Stimulated activated CD4-positive, alpha-beta T cell treated with anti-CD3 and anti-CD28 coated beads, Interleukin-1b, Interleukin-23, amount 100 ng/mL, for 48 hours (primary cell): ENCODE results near the gene LYPLAL1.

Source experiments
- DNase-seq: peaks from one replicate; pipeline ENCODE4 v3.0.0-alpha.2; 2020

The LYPLAL1 gene

DNA sequence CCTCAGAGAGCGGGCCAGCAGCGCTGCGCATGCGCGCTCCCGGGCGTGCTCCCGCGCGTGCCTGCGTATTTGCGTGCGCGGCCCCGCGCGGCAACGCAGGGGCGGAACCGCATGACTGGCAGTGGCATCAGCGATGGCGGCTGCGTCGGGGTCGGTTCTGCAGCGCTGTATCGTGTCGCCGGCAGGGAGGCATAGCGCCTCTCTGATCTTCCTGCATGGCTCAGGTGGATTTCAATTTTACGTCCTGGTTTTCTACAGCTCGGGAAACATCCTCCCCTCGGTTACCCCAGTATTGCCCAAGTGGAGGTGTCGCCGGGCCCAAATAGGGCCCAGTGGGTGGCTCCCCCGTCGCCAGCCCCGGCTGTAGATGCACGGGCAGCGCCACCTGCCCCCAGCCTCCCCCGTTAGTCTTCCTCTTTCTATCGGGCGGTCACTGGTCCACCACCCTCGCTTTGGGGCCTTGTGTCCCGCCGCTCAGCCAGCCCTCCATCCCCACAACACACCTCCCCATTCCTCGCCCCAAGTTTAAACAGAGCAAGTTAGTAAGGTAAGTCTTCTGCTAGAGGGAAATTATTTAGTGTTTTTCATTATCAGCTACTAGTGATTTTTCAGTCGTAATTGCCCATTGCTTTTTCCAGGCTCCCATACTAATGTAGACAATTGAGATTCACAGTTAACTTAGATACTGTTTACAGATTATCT lies at the start of gene LYPLAL1:
TSS of gene LYPLAL1 (plus strand) at position 121 of the 702 bp plus-strand sequence. CDS start at position 134, 13 bp downstream.
- DNase-seq, result peak; percentile 87

DNA sequence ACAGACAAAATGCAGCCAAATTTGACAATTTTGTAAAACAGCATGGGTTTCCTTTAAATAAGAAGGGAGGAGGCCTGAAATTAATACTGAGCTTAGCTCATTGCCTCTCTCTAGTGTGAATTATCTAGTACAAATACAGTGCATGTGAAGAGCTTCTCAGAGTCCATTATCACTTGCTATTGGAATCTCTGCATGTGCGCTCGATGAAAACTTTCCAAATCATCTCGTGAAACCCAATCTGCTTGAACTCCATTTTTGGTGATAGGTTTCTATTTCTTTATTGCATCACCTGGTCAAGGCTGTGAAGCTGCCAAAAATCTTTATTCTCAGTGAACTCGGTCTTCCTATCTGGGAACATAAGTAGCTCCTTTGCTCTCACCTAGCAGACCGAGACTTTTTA lies 49.5 kb upstream of the LYPLAL1 start:
- DNase-seq, result no peak

DNA sequence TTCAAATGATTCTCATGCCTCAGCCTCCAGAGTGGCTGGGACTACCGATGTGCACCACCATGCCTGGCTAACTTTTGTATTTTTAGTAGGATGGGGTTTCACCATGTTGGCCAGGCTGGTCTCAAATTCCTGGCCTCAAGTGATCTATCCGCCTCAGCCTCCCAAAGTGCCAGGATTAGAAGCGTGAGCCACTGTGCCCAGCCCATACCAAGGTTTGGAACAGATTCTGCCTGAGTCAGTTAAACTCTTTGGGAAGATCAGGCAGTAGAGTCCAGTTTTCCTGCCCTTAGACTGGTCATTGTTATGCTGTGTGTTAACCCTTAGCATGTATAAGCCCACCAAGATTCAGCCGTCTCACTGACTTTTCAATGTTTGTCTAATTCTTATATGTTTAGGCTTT lies 48.3 kb upstream of the LYPLAL1 start:
- DNase-seq, result no peak

DNA sequence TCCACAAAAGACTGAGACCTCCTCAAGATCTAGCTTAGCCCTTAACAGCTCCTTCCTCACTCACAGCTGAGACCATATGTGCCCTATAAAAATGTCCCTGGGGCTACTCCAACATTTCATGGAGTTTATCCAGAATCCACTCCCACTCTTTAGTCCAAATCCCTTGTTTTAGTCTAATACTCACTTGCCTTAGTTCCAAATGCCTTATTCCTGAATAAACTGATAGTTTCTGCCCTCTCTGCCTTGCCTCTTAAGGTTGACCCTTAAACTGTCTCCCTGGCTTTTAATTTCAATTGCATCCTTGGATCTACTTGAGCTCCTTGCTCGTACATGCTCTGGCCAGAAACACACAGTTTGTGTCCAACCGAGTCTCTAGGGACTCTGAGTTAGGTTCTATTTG lies 47.3 kb upstream of the LYPLAL1 start:
- DNase-seq, result no peak

DNA sequence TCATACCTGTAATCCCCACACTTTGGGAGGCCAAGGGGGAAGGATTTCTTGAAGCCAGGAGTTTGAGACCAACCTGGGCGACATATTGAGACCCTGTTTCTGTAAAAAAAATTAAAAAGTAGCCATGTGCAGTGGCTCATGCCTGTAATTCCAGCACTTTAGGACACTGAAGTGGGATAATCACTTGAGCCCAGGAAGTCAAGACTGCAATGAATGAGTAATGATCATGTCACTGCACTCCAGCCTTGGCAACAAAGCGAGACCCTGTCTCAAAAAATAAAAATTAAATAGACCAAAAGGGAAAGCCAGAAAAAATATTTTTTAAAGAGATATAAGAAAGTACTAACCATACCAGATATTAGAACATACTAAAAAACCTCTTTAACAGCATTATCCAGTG lies 44.7 kb upstream of the LYPLAL1 start:
- no peak for DNase-seq

DNA sequence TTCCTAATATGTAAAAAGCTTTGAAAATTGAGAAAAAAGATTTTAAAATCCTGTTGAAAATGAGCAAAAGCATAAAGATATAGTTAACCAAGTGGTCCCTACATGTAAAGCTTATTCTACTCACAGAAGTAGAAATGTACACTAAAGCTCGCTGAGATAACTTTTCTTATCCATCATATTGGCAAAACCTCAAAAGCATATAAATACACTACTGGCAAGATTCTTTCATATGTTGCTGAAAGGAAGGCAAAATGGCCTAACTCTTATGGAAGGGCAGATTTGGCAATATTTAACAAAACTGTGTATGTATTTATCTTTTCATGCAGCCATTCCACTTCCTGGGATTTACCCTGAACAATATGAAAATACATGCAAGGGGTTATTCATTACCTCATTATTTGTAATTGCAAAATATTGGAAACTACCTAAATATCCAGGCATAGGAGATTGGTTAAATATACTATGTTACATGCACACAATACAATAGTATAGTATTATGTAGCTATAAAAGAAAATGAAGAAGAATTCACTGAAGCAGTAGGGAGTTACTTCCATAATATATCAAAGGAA lies 43.2 kb upstream of the LYPLAL1 start:
- no peak for DNase-seq

DNA sequence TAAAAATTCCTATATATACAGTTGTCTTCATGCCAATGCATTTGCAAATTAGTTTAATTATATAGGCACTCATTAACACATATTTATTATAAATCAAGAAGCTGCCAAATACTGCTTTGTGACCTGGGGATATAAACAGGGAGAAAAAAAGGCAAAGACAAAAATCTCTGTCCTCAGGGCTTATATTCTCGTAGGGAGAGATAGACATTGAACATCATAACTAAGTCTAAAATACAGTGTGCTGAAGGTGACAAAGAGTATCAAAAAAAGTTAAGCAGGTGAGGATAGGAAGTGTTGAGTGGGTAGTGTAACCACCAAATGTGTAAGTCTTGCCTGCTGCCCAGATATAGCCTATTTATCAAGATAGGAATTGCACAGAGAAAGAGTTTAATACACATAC lies 40.7 kb upstream of the LYPLAL1 start:
- no peak for DNase-seq

DNA sequence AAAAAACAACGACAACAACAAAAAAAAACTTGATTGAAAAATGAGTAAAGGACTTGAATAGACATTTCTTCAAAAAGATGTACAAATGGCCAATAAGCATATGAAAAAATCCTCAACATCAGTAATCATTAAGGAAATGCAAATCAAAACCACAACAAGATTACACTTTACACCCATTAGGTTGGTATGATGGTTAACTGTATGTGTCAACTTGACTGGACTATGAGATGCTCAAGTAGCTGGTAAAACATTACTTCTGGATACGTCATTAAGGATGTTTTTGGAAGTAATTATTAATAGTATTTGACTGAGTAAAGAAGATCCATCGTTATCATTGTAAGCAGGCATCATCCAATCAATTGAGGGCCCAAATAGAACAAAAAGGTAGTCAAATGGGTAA lies 34.9 kb upstream of the LYPLAL1 start:
- no peak for DNase-seq

DNA sequence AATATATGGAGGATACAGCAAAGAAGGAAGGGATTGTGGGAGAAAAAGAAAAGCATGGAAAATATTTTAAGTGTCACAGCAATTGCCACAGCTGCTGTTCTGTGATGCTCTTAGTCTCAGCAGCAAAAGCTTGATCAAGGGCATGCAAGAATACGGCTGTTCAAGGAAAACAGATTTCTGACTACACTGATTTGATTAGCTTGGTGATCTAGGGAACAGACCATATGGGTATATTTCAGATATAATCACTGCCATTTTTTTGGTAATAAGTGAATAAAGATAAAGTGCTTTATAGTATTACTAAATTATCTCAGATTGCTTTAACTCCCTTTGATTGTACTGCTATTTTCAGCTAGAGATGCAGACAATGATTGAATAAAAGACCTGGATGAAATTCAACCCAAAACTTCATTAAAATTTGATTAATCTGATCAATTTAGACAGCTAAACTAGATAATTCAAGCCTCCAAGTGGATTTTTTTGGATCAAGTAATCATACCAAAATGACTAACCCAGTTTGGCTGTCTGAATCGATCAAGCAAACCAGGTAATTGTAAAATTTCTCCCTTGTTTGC lies 33.3 kb upstream of the LYPLAL1 start:
- DNase-seq, result no peak

DNA sequence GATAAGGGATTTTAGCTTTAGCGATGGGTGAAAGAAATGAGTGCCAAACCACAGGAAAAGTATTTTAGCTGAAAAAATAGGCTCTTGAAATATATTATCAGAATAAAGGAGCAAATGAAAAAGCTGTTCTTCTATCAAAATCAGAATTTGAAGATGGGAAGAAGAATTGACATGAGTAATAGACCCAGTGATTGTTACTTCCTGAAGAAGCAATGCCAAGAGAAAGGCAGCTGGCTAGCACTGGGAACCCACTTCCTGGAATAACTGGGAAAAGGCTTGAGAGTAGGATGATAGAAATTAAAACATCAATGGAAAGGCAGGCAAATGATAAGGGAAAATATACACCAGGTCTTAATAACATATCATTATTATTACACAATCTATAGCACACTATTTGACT lies 29.9 kb upstream of the LYPLAL1 start:
- DNase-seq, result no peak

DNA sequence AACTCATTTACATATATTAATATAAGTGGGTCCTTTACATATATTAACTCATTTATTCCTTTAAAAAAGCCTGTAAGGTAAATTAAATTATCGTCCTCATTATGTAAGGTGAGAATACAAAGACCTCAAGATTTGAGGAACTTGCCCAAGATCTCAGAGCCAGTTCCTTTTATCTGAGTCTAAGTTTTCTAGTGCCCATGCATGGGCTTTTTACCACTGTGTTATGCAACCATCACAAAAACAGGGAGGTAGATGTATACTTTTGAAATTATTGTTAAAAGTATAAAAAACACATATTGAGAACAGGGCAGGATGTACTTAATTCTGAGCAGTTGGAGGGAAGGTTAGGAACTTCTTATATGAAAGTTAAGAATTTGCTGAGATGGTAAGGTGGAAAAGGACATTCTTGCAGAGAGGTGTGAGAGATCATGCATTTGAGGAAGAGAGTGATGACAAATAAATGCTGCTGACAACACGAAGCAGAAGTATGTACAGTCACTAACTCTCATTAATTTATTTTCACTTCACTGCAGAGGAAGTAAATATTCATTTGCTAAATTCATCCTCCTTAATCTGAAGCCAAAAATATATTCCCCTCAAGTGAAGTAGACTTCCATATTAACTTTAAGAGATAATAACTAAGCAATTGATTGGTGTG lies 28.9 kb upstream of the LYPLAL1 start:
- no peak for DNase-seq

DNA sequence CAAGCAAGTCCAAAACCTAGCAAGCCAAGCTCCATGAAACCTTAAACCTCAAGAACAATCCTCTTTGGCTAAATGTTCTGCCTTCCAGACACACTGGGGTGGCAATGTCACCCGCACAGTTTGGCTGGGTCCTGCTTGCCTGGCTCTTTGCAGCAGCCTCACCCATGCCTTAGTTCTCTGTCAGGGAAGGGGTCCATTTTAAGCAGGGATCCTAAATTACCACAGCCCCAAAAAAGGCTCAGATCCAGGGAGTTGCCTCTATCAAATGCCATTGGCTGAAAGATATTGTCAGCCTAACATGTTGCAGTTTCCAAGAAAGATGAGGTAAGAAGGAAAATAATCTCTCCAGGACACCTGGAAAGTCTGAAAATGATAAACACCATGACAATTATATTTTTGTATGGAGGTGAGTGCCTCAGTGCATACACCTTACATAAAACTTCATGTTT lies 26.1 kb upstream of the LYPLAL1 start:
- no peak for DNase-seq

DNA sequence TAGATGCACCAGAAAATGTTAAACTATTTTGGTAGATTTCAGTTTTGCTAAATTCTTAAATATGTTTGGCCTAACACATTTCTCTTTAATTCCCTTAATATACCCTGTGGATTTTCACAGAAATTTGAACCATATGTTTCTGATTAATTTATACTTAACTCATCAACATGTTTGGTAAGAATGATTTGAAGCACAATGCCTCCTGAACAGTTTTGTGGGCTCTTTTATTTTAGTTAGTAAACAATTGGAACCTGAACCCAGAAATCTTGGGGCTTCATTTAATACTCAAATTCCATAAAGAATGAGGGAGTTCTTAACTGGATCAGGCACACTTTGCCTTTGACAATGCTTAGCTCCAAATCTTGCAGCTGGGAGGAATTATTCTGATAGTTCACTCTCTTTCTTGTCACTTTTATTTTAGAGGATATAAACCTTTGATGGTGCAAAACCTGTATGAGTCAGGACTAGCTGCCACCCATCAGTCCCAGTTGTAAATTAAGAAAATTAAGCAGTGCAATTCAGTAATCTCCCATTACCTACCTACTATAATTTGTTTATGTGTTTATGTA lies 24.6 kb upstream of the LYPLAL1 start:
- no peak for DNase-seq

DNA sequence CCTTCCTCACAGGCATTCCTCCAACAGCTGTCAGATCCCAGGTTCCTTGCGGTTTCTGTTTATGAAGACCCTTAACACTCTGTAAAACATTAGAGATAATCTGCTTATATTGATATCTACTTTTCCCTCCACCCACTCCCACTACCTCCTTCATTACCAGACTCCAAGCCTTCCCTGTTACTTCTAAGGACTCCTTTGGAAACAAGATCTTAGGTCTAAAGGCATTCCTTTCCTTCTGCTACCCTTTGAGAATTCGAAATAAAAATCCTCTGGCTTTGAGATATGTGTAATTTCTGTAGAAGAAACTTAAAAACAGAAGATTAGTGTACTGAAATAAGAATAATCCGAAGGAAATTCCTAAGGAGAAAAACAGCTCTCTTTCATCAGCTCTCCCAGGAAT lies 23.7 kb upstream of the LYPLAL1 start:
- DNase-seq, result no peak

DNA sequence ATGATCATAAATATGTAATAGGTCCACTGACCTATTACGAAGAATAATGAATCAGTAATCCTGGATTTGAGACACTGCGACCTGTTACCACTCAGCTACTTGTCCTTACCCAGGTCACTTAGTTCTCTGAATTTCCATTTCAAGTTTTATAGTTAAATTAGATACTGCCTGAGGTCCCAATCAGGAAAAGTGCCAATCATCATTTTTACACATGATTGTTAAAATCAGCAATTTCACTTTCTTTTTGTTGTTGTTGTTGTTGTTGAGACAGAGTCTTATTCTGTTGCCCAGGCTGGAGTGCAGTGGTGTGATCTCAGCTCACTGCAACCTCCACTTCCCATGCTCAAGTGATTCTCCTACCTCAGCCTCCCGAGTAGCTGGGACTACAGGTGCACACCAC lies 22.8 kb upstream of the LYPLAL1 start:
- DNase-seq, result no peak

DNA sequence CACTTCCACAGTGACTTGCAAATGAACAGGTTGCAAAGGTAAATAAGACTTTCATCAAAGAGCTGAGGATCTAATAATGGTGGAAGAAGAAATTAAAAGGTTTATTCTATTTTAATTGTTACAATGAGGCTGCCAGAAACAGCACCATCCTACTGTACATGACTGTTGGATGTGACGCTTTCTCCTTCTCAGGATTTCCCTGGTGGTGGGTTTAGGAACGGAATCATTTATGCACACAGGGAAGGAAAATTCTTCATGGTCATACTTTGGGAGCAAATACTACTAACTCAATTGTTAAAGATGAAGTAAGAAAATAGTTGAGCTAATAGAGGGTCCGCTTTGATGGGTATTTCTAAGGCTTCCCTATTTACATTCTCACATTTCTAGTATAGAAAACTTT lies 22.2 kb upstream of the LYPLAL1 start:
- DNase-seq, result no peak

DNA sequence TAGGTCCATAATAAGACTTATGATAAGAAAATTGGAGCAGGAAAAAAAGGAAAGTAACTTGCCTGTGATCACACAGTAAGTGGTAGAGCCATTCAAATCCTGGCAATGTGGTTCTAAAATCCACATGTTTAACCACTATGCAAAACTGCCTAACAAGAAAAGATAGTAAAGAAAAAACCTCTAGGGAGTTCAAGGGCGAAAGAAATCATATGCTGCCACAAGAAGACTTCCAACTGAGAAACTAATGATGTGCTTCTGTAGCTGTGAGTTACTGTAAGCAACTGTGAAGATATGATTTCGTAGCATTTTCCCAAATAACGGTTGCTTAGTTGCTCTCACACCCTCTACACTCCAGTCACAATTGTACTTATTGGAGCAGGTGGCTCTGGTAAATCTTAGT lies 20.9 kb upstream of the LYPLAL1 start:
- DNase-seq, result no peak

DNA sequence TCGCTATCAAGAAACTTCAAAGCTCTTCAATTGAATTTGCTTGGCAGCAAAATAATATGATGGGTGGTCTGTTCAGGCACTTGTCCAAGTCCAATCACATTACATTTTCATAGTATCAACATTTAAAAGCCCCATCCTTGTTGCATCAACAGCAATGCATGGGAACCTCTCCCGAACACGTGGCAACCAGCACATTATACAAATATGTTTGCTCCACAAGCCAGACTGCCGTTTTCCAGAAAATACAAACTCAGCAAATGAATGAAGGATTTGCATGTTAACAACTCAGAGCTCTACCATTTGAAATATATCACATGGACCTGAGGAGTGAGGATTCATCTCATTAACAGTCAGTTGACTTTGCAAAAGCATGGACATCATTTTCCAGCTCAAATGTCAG lies 20.0 kb upstream of the LYPLAL1 start:
- DNase-seq, result no peak

DNA sequence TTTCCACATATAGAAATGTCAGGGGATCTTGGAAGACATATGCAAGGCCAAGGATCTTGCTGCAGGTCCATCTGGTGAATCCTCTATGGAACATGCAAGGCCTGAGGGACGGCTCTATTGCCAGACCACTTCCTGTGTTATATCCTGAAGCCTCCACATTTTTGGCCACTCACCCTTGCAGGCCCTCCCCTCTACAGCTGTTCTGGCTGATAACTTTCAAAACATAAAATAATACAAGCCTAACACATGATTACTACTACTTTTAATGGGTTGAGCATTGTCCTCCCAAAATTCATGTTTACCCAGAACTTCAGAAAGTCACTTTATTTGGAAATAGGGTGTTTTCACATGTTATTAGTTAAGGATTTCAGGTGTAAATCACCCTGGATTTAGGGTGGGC lies 18.5 kb upstream of the LYPLAL1 start:
- no peak for DNase-seq

DNA sequence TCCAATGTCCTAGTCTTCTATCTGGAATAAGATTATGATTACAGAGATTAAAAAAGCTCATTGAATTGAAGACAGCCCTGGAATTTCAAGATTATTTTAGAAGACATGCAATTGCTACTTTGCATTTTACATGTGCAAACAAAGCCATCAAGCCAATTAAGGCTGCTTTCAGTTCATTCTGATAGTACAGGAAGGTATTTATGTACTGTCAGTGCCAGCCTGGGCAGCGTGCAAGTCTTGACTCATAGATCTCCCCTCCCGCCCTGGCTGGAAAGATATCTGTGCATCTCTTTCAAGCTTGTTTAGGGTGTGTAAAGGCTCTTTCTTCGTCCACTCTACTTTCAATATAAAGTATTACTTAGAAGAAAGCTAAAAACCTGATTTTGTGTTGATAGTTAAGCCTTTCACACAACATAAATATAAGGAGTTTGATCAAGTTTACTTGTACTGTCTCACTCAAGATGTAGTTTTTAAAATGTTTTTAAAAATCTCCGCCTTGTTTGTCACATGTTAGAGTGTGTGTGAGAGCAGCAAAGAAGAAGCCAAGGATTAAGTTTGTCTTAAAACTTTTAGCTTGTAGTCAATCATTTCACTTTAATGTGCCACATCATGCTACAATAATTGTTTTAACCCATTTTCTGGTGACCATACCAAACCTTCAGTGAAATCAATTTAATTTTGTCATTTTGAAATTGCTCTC lies 13.6 kb upstream of the LYPLAL1 start:
- DNase-seq, result no peak

DNA sequence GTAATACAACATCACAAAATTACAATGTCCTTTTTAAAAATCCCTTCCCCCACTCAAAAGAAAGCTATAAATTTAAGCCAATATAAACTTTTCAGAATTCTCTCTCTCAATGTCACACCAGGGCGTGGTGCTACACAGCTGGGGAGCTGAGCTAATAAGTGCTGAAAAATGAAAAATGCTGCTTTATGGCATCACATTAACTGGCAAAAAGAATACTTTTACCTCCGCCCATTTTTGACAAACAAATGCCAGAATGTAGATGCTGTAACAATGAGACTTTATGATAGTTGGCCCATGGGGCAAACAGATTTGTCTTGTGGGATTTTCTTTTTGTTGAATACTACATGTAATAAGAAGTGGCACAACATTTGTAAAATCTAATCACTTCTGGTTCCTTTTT lies 12.7 kb upstream of the LYPLAL1 start:
- no peak for DNase-seq

DNA sequence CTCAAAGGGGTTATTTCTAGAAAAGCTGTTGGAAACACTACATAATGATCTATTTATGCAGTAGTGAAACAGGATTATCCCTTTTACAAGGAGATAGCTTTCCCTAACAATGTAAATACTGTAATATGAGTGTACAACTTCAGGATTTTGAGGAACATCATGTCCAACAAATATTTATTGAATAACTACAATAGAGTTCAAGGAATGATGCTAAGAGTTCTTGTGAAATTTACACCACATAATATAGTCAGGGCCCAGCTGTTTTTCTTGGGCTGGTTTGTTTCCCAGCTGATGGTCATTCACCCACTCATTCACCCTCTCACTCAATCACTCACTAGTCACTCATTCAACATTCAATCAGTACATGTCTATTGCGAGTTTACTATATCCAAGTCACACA lies 12.3 kb upstream of the LYPLAL1 start:
- DNase-seq, result no peak

DNA sequence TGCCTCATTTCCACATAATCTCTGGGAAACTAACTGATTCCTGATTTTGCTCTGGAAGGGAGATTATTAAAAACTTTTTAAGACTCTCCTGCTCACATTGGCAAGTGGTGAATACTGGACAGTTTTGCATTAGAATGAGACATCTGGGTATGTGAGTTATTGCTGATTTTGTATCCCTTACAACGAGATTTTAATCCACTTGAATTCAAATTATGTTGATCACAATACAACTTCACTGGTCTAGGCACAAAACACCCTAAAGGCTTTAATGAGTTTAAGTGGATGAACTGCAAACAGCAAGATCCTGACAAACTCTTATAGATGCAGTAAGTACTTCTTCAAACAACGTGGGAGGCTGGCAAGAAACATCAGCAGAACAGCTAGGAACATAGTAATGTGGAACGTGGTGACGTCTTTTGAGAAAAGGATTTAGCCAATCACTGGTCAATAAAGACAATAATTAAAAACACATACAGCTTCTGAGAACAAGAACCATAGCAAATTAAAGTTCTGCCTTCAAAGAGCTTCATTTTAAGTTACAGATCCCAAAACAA lies 10.2 kb upstream of the LYPLAL1 start:
- DNase-seq, result no peak
